Neuron (in vitro differentiated cells): ENCODE measurements around the gene ZBTB38.

Source experiments
- H2AFZ ChIP-seq: one replicate; pipeline ENCODE4 v1.6.1; 2013; ENCODE audit warnings: low read depth, mild to moderate bottlenecking, inconsistent platforms, low read length, moderate library complexity
- H3K27me3 ChIP-seq: one replicate; pipeline ENCODE4 v1.6.1; 2013; ENCODE audit warnings: low read length; ENCODE audit not compliant: insufficient read depth
- H3K36me3 ChIP-seq: one replicate; pipeline ENCODE4 v1.6.1; 2013; ENCODE audit warnings: low read length; ENCODE audit not compliant: insufficient read depth
- H3K4me1 ChIP-seq: one replicate; pipeline ENCODE4 v1.6.1; 2013; ENCODE audit warnings: low read length; ENCODE audit not compliant: insufficient read depth
- H3K4me3 ChIP-seq: 2 replicates; pipeline ENCODE4 v1.5.1; 2013; ENCODE audit warnings: mild to moderate bottlenecking, low read length, moderate library complexity
- H3K9me3 ChIP-seq: one replicate; pipeline ENCODE4 v1.6.1; 2013; ENCODE audit warnings: low read length

Gene ZBTB38

GRCh38 chr3:141400073-141400971, 32.0 kb downstream of the ZBTB38 start:
- H3K27me3 ChIP-seq, result no peaks in the 10 kb centered on the region
- no peaks in the 10 kb centered on the region for H3K4me1 ChIP-seq
- peaks cover 19% of the 10 kb centered on the region for H3K36me3 ChIP-seq

GRCh38 chr3:141401095-141401494, 32.8 kb downstream of the ZBTB38 start:
- Histone ChIP-seq H2AFZ (no peak overlapping the region), H3K9me3 (peaks cover 6% of the 10 kb centered on the region), H3K4me3 (no peak overlapping the region), H3K4me1 (no peaks in the 10 kb centered on the region), H3K27me3 (no peaks in the 10 kb centered on the region), H3K36me3 (peaks cover 26% of the 10 kb centered on the region)

More at GRCh38 chr3:141400073-141400971, 32.0 kb downstream of the ZBTB38 start:
- Histone ChIP-seq H3K4me3 (no peak overlapping the region), H3K9me3 (peaks cover 8% of the 10 kb centered on the region), H2AFZ (no peak overlapping the region)

GRCh38 chr3:141401573-141402475, 33.5 kb downstream of the ZBTB38 start:
- H2AFZ ChIP-seq, result peak overlapping the region; percentile 41
- no peaks in the 10 kb centered on the region for H3K4me1 ChIP-seq
- H3K36me3 ChIP-seq, result peaks cover 26% of the 10 kb centered on the region
- H3K9me3 ChIP-seq, result peaks cover 5% of the 10 kb centered on the region
- peak overlapping the region; percentile 39 for H3K4me3 ChIP-seq
- H3K27me3 ChIP-seq, result no peaks in the 10 kb centered on the region

- peak overlapping the region; percentile 39 for H3K4me3 ChIP-seq
- H3K4me1 ChIP-seq, result no peaks in the 10 kb centered on the region
- H3K27me3 ChIP-seq, result no peaks in the 10 kb centered on the region
- H3K9me3 ChIP-seq, result no peaks in the 10 kb centered on the region
- H2AFZ ChIP-seq, result peak overlapping the region; percentile 41
- H3K36me3 ChIP-seq, result peaks cover 23% of the 10 kb centered on the region
Measured at GRCh38 chr3:141402476-141403171, 34.3 kb downstream of the ZBTB38 start.

- Histone ChIP-seq H3K9me3 (peaks cover 2% of the 10 kb centered on the region), H3K27me3 (no peaks in the 10 kb centered on the region), H3K4me3 (no peak overlapping the region), H3K36me3 (peaks cover 23% of the 10 kb centered on the region), H2AFZ (no peak overlapping the region), H3K4me1 (no peaks in the 10 kb centered on the region)
Measured at GRCh38 chr3:141403576-141403975, 35.3 kb downstream of the ZBTB38 start.

- no peaks in the 10 kb centered on the region for H3K27me3 ChIP-seq
- no peak overlapping the region for H3K4me3 ChIP-seq
- no peak overlapping the region for H2AFZ ChIP-seq
- peaks cover 23% of the 10 kb centered on the region for H3K36me3 ChIP-seq
- H3K9me3 ChIP-seq, result peaks cover 2% of the 10 kb centered on the region
- H3K4me1 ChIP-seq, result no peaks in the 10 kb centered on the region
Measured at GRCh38 chr3:141405025-141405424, 36.7 kb downstream of the ZBTB38 start.

GRCh38 chr3:141405591-141405990, 37.3 kb downstream of the ZBTB38 start:
- Histone ChIP-seq H3K4me3 (no peak overlapping the region), H2AFZ (no peak overlapping the region), H3K4me1 (no peaks in the 10 kb centered on the region)

GRCh38 chr3:141406265-141406664, 38.0 kb downstream of the ZBTB38 start:
- H3K9me3 ChIP-seq, result peaks cover 2% of the 10 kb centered on the region
- H3K4me3 ChIP-seq, result no peak overlapping the region
- H3K27me3 ChIP-seq, result no peaks in the 10 kb centered on the region
- no peaks in the 10 kb centered on the region for H3K4me1 ChIP-seq
- H2AFZ ChIP-seq, result no peak overlapping the region
- peaks cover 23% of the 10 kb centered on the region for H3K36me3 ChIP-seq

More at GRCh38 chr3:141405591-141405990, 37.3 kb downstream of the ZBTB38 start:
- H3K36me3 ChIP-seq, result peaks cover 23% of the 10 kb centered on the region
- no peaks in the 10 kb centered on the region for H3K27me3 ChIP-seq
- peaks cover 2% of the 10 kb centered on the region for H3K9me3 ChIP-seq

GRCh38 chr3:141407047-141407446, 38.7 kb downstream of the ZBTB38 start:
- Histone ChIP-seq H3K36me3 (peaks cover 23% of the 10 kb centered on the region), H3K9me3 (peaks cover 2% of the 10 kb centered on the region), H3K4me3 (no peak overlapping the region), H3K4me1 (peaks cover 1% of the 10 kb centered on the region), H2AFZ (no peak overlapping the region), H3K27me3 (no peaks in the 10 kb centered on the region)

GRCh38 chr3:141407825-141408224, 39.5 kb downstream of the ZBTB38 start:
- Histone ChIP-seq H3K4me1 (peaks cover 5% of the 10 kb centered on the region), H2AFZ (no peak overlapping the region), H3K9me3 (peaks cover 2% of the 10 kb centered on the region), H3K36me3 (peaks cover 23% of the 10 kb centered on the region), H3K27me3 (no peaks in the 10 kb centered on the region), H3K4me3 (no peak overlapping the region)

- H3K27me3 ChIP-seq, result no peaks in the 10 kb centered on the region
- no peak overlapping the region for H2AFZ ChIP-seq
- no peak overlapping the region for H3K4me3 ChIP-seq
- peaks cover 27% of the 10 kb centered on the region for H3K36me3 ChIP-seq
- H3K4me1 ChIP-seq, result peaks cover 5% of the 10 kb centered on the region
- H3K9me3 ChIP-seq, result peaks cover 2% of the 10 kb centered on the region
Measured at GRCh38 chr3:141408596-141408995, 40.3 kb downstream of the ZBTB38 start.

- H3K4me3 ChIP-seq, result no peak overlapping the region
Measured at GRCh38 chr3:141409940-141410241, 41.6 kb downstream of the ZBTB38 start.

More at GRCh38 chr3:141409940-141410241, 41.6 kb downstream of the ZBTB38 start:
- H3K9me3 ChIP-seq, result peaks cover 2% of the 10 kb centered on the region
- H3K4me1 ChIP-seq, result peaks cover 5% of the 10 kb centered on the region
- no peaks in the 10 kb centered on the region for H3K27me3 ChIP-seq
- H3K36me3 ChIP-seq, result peaks cover 22% of the 10 kb centered on the region
- no peak overlapping the region for H2AFZ ChIP-seq
